Natural killer cell (primary cell): ENCODE results near the gene PRDX5. TPM values are rescaled to one million over a fixed set of nuclear protein-coding genes. Genes with fewer than 3 reads are reported as not detected.
A peak's percentile ranks its signal among the peaks of the same experiment; 100 is the strongest.

ENCODE experiments used
- ATAC-seq, 3 donors: fragments of 150-1000 bp in 2 of 3; fragments of 200-7000 bp in 1 of 3; cut with Tn5 transposase; 1 replicate in 1 of 3; 2 replicates in 2 of 3; pipeline ENCODE4 v1.10.0; 2021; ENCODE audit warnings: mild to moderate bottlenecking in 2 of 3, moderate library complexity in 2 of 3
- DNase-seq, 2 donors: peaks; one replicate each; pipeline versions ENCODE4 v3.0.0 to v3.0.0-alpha.2; 2013 to 2021; ENCODE audit warnings: mixed read lengths in 1 of 2
- H3K27ac ChIP-seq: one replicate; pipeline ENCODE4 v1.5.1; 2013; ENCODE audit warnings: mild to moderate bottlenecking, low read length
- H3K27me3 ChIP-seq: one replicate; pipeline ENCODE4 v1.6.1; 2013; ENCODE audit warnings: low read length; ENCODE audit not compliant: control insufficient read depth, insufficient read depth
- H3K36me3 ChIP-seq: one replicate; pipeline ENCODE4 v1.6.1; 2013; ENCODE audit warnings: low read length; ENCODE audit not compliant: control insufficient read depth, insufficient read depth
- H3K4me1 ChIP-seq: one replicate; pipeline ENCODE4 v1.6.1; 2013; ENCODE audit warnings: low read length; ENCODE audit not compliant: control insufficient read depth, insufficient read depth
- H3K4me3 ChIP-seq: one replicate; pipeline ENCODE4 v1.5.1; 2013; ENCODE audit warnings: low read length
- H3K9me3 ChIP-seq: one replicate; pipeline ENCODE4 v1.6.1; 2013; ENCODE audit warnings: low read length; ENCODE audit not compliant: control insufficient read depth, insufficient read depth
- H3K27ac Mint-ChIP-seq, 2 donors: one replicate each; pipeline ENCODE4 v1.8.0; 2022; ENCODE audit warnings: mild to moderate bottlenecking in 2 of 2, mixed read lengths in 2 of 2, moderate library complexity in 1 of 2
- H3K27me3 Mint-ChIP-seq, 2 donors: one replicate each; pipeline ENCODE4 v1.8.0; 2022; ENCODE audit warnings: low read depth in 2 of 2, mixed read lengths in 2 of 2
- H3K36me3 Mint-ChIP-seq: one replicate; pipeline ENCODE4 v1.8.0; 2022; ENCODE audit warnings: mixed read lengths
- H3K4me1 Mint-ChIP-seq, 2 donors: one replicate each; pipeline ENCODE4 v1.8.0; 2022; ENCODE audit warnings: mixed read lengths in 2 of 2
- H3K4me3 Mint-ChIP-seq: one replicate; pipeline ENCODE4 v1.8.0; 2022; ENCODE audit warnings: mild to moderate bottlenecking, moderate library complexity, mixed read lengths
- H3K9me3 Mint-ChIP-seq, 2 donors: one replicate each; pipeline ENCODE4 v1.8.0; 2022; ENCODE audit warnings: mixed read lengths in 2 of 2
- CTCF ChIP-seq: fragments of 200-600 bp; IDR thresholded peaks from one replicate; pipeline ENCODE4 v1.8.0; 2022; ENCODE audit warnings: antibody characterized with exemption
- WGBS: methylation state at CpG from one replicate; pipeline ENCODE4 v1.1.7; 2013; ENCODE audit warnings: missing lambda C conversion rate; ENCODE audit not compliant: insufficient coverage; 5-methylcytosine and 5-hydroxymethylcytosine counted together
- intact Hi-C: fragments of 100-400 bp; cut with micrococcal nuclease; formaldehyde crosslinking; loops from one replicate; pipeline ENCODE4 v1.14.2; 2022
- total RNA-seq, 4 donors: library from RNA; stranded (reverse); fragments of 120-200 nt in 1 of 4; gene quantifications; one replicate each; pipeline versions ENCODE4 v1.2.3 to v1.2.4, GENCODE V29; 2013 to 2022

PRDX5 gene
- total RNA-seq, 3 donors from 2014 or later (not counting 1 experiment from before 2014, with no cell fraction given): 85.9 to 104 (median 88.8) TPM

GRCh38 chr11:64320556-64320955 is 2.6 kb downstream of the PRDX5 start:
- Histone ChIP-seq H3K36me3 (peaks cover 17% of the 10 kb centered on the region), H3K9me3 (no peaks in the 10 kb centered on the region), H3K4me1 (peaks cover 30% of the 10 kb centered on the region), H3K27ac (no peak overlapping the region), H3K27me3 (no peaks in the 10 kb centered on the region), H3K4me3 (no peak overlapping the region)
- no peaks in the 10 kb centered on the region for H3K36me3 Mint-ChIP-seq
- ATAC-seq (no peak), DNase-seq (no peak)
- no peaks in the 10 kb centered on the region for H3K27me3 Mint-ChIP-seq
- H3K4me1 Mint-ChIP-seq: peaks cover 46 to 51% of the 10 kb centered on the region in 2 donors
- H3K27ac Mint-ChIP-seq: peak overlapping the region; percentile 26 to 99
- H3K9me3 Mint-ChIP-seq: no peaks in the 10 kb centered on the region
- intact Hi-C loops: no loop called here
- WGBS: 100% methylated on average over 7 of the region's 7 CpGs
- H3K4me3 Mint-ChIP-seq: peak overlapping the region; percentile 28
- no peak for TF ChIP-seq CTCF

- peak overlapping the region; percentile 26 to 99 for H3K27ac Mint-ChIP-seq
- H3K27ac ChIP-seq: no peak overlapping the region
- ATAC-seq (no peak), DNase-seq (no peak)
- TF ChIP-seq CTCF: no peak
- H3K9me3 Mint-ChIP-seq: no peaks in the 10 kb centered on the region
- intact Hi-C loops: no loop called here
- peaks cover 46 to 51% of the 10 kb centered on the region in 2 donors for H3K4me1 Mint-ChIP-seq
- no peaks in the 10 kb centered on the region for H3K9me3 ChIP-seq
- no peak overlapping the region for H3K4me3 ChIP-seq
- H3K36me3 Mint-ChIP-seq: no peaks in the 10 kb centered on the region
- H3K4me1 ChIP-seq: peaks cover 30% of the 10 kb centered on the region
- H3K27me3 ChIP-seq: no peaks in the 10 kb centered on the region
- H3K36me3 ChIP-seq: peaks cover 16% of the 10 kb centered on the region
- 93% methylated on average over 5 of the region's 5 CpGs for WGBS
- H3K4me3 Mint-ChIP-seq: no peak overlapping the region
- no peaks in the 10 kb centered on the region for H3K27me3 Mint-ChIP-seq
These were observed 3.1 kb downstream of the PRDX5 start for GRCh38 chr11:64321026-64321425.

- intact Hi-C loops: no loop called here
- peak overlapping the region in 1 of 2 donors; percentile 99 for H3K27ac Mint-ChIP-seq
- H3K36me3 Mint-ChIP-seq: no peaks in the 10 kb centered on the region
- no peak overlapping the region for H3K4me3 Mint-ChIP-seq
- H3K9me3 Mint-ChIP-seq: no peaks in the 10 kb centered on the region
- TF ChIP-seq CTCF: no peak
- H3K4me1 ChIP-seq: peaks cover 25% of the 10 kb centered on the region
- no peaks in the 10 kb centered on the region for H3K27me3 Mint-ChIP-seq
- DNase-seq (no peak), ATAC-seq (no peak)
- no peak overlapping the region for H3K4me3 ChIP-seq
- 96% methylated on average over 5 of the region's 5 CpGs for WGBS
- no peaks in the 10 kb centered on the region for H3K9me3 ChIP-seq
- no peak overlapping the region for H3K27ac ChIP-seq
- H3K4me1 Mint-ChIP-seq: peaks cover 44 to 47% of the 10 kb centered on the region in 2 donors
- peaks cover 16% of the 10 kb centered on the region for H3K36me3 ChIP-seq
- no peaks in the 10 kb centered on the region for H3K27me3 ChIP-seq
These were observed 3.6 kb downstream of the PRDX5 start for GRCh38 chr11:64321533-64321932.

GRCh38 chr11:64322925-64323260 is 5.0 kb downstream of the PRDX5 start:
- Mint-ChIP-seq H3K4me3 (no peak overlapping the region), H3K27ac (no peak overlapping the region), H3K4me1 (peaks cover 30 to 38% of the 10 kb centered on the region in 2 donors), H3K9me3 (no peaks in the 10 kb centered on the region), H3K36me3 (no peaks in the 10 kb centered on the region), H3K27me3 (no peaks in the 10 kb centered on the region)
- Histone ChIP-seq H3K27ac (no peak overlapping the region), H3K4me1 (peaks cover 17% of the 10 kb centered on the region), H3K27me3 (no peaks in the 10 kb centered on the region), H3K9me3 (no peaks in the 10 kb centered on the region), H3K36me3 (peaks cover 16% of the 10 kb centered on the region), H3K4me3 (no peak overlapping the region)
- WGBS: 86% methylated on average over 7 of the region's 7 CpGs
- TF ChIP-seq CTCF: no peak
- intact Hi-C loops: no loop called here
- DNase-seq (no peak), ATAC-seq (no peak)
